HFFc6 (cell line): ENCODE results near the gene SPRR3. TPM values are rescaled to one million over a fixed set of nuclear protein-coding genes. Genes with fewer than 3 reads are reported as not detected.
"Not testable (repeated sequence)": the region's sequence is repeated elsewhere in the genome, so short reads cannot be mapped to it uniquely, and the experiment has no call there.

ENCODE experiments used
- DNase-seq: peaks from one replicate; pipeline ENCODE4 v3.0.0-alpha.2; 2018
- H3K27ac Mint-ChIP-seq: 2 replicates; pipeline ENCODE4 v1.8.0; 2020; ENCODE audit warnings: mild to moderate bottlenecking, mixed read lengths
- H3K27me3 Mint-ChIP-seq: 2 replicates; pipeline ENCODE4 v1.8.0; 2021; ENCODE audit warnings: mild to moderate bottlenecking, moderate library complexity, mixed read lengths; ENCODE audit not compliant: insufficient read depth
- H3K36me3 Mint-ChIP-seq: 2 replicates; pipeline ENCODE4 v1.8.0; 2021; ENCODE audit warnings: low read depth, mixed read lengths
- H3K4me1 Mint-ChIP-seq: 2 replicates; pipeline ENCODE4 v1.8.0; 2020; ENCODE audit warnings: low read depth, mixed read lengths
- H3K4me3 Mint-ChIP-seq: 2 replicates; pipeline ENCODE4 v1.8.0; 2020; ENCODE audit warnings: mild to moderate bottlenecking, moderate library complexity, mixed read lengths
- H3K9me3 Mint-ChIP-seq: 2 replicates; pipeline ENCODE4 v1.8.0; 2020; ENCODE audit warnings: mild to moderate bottlenecking, mixed read lengths
- CTCF ChIP-seq: fragments of 200-600 bp; sonication (generic); IDR thresholded peaks from 2 replicates; pipeline ENCODE4 v1.5.0; 2021; ENCODE audit warnings: antibody characterized with exemption, mild to moderate bottlenecking
- total RNA-seq, 6 experiments: library from RNA; stranded (reverse); fragmentation: NEBNext Ultra II Directional; extraction: Animal tissue kit (Norgen Biotek cat#: 25700); gene quantifications; 2 replicates in 1 of 6; 3 replicates in 5 of 6; pipeline ENCODE4 v1.2.3, GENCODE V29; 2021

SPRR3 gene
- total RNA-seq, 6 experiments from 2014 or later = not detected

- Mint-ChIP-seq H3K27me3 (peaks cover 1% of the 10 kb centered on the region; the same call in 1 of the 2 replicates), H3K4me1 (no peaks in the 10 kb centered on the region), H3K27ac (no peak overlapping the region), H3K9me3 (peaks cover 37% of the 10 kb centered on the region), H3K36me3 (no peaks in the 10 kb centered on the region), H3K4me3 (no peak overlapping the region)
- no peak for DNase-seq
- TF ChIP-seq CTCF = no peak
These were observed 4.7 kb upstream of the SPRR3 start for GRCh38 chr1:152996633-152997400.

GRCh38 chr1:152997901-152998300, 3.6 kb upstream of the SPRR3 start:
- TF ChIP-seq CTCF = no peak
- H3K27me3 Mint-ChIP-seq = peaks cover 1% of the 10 kb centered on the region; the same call in 1 of the 2 replicates
- H3K36me3 Mint-ChIP-seq = no peaks in the 10 kb centered on the region
- peaks cover 41% of the 10 kb centered on the region for H3K9me3 Mint-ChIP-seq
- no peak overlapping the region for H3K27ac Mint-ChIP-seq
- H3K4me1 Mint-ChIP-seq = no peaks in the 10 kb centered on the region
- H3K4me3 Mint-ChIP-seq = no peak overlapping the region
- no peak for DNase-seq

GRCh38 chr1:152998476-152998875, 3.1 kb upstream of the SPRR3 start:
- peaks cover 1% of the 10 kb centered on the region; the same call in 1 of the 2 replicates for H3K27me3 Mint-ChIP-seq
- H3K27ac Mint-ChIP-seq = no peak overlapping the region
- no peak for DNase-seq
- H3K4me3 Mint-ChIP-seq = no peak overlapping the region
- TF ChIP-seq CTCF = no peak
- peaks cover 42% of the 10 kb centered on the region for H3K9me3 Mint-ChIP-seq
- H3K4me1 Mint-ChIP-seq = no peaks in the 10 kb centered on the region
- no peaks in the 10 kb centered on the region for H3K36me3 Mint-ChIP-seq

GRCh38 chr1:152999818-153000217, 1.7 kb upstream of the SPRR3 start:
- TF ChIP-seq CTCF = no peak
- Mint-ChIP-seq H3K4me1 (no peaks in the 10 kb centered on the region), H3K27ac (no peak overlapping the region), H3K9me3 (peaks cover 45% of the 10 kb centered on the region), H3K4me3 (no peak overlapping the region), H3K36me3 (no peaks in the 10 kb centered on the region), H3K27me3 (peaks cover 1% of the 10 kb centered on the region)
- DNase-seq = no peak

- Mint-ChIP-seq H3K9me3 (peaks cover 41% of the 10 kb centered on the region), H3K27me3 (peaks cover 1% of the 10 kb centered on the region)
- no peak for DNase-seq
These were observed 1.3 kb upstream of the SPRR3 start for GRCh38 chr1:153000294-153000693.

GRCh38 chr1:153011235-153011758, 9.7 kb downstream of the SPRR3 start:
- not testable (repeated sequence) for H3K27ac Mint-ChIP-seq, H3K36me3 Mint-ChIP-seq, H3K27me3 Mint-ChIP-seq, DNase-seq, H3K4me1 Mint-ChIP-seq, H3K4me3 Mint-ChIP-seq, H3K9me3 Mint-ChIP-seq

More at GRCh38 chr1:153000294-153000693, 1.3 kb upstream of the SPRR3 start:
- no peaks in the 10 kb centered on the region for H3K4me1 Mint-ChIP-seq
- H3K4me3 Mint-ChIP-seq = no peak overlapping the region
- H3K36me3 Mint-ChIP-seq = no peaks in the 10 kb centered on the region
- H3K27ac Mint-ChIP-seq = no peak overlapping the region
- TF ChIP-seq CTCF = no peak

GRCh38 chr1:153021829-153022228, 20.3 kb downstream of the SPRR3 start:
- peaks cover 11% of the 10 kb centered on the region for H3K9me3 Mint-ChIP-seq
- not testable (repeated sequence) for H3K4me3 Mint-ChIP-seq, H3K27me3 Mint-ChIP-seq, DNase-seq, H3K36me3 Mint-ChIP-seq, H3K4me1 Mint-ChIP-seq, H3K27ac Mint-ChIP-seq

- peaks cover 11% of the 10 kb centered on the region for H3K9me3 Mint-ChIP-seq
- H3K4me3 Mint-ChIP-seq, H3K36me3 Mint-ChIP-seq, H3K27ac Mint-ChIP-seq, H3K4me1 Mint-ChIP-seq, DNase-seq, H3K27me3 Mint-ChIP-seq: not testable (repeated sequence)
These were observed 20.8 kb downstream of the SPRR3 start for GRCh38 chr1:153022340-153022739.
